ENCODE data around the gene TPST2.

TPST2 gene

GRCh38 chr22:26489447-26490036, 100.4 kb downstream of the TPST2 start:
- DNase-seq (ENCODE audit: low spot score) = peak; percentile 44

GRCh38 chr22:26487996-26488395, 101.9 kb downstream of the TPST2 start:
- DNase-seq (ENCODE audit: low spot score) = no peak

DNA sequence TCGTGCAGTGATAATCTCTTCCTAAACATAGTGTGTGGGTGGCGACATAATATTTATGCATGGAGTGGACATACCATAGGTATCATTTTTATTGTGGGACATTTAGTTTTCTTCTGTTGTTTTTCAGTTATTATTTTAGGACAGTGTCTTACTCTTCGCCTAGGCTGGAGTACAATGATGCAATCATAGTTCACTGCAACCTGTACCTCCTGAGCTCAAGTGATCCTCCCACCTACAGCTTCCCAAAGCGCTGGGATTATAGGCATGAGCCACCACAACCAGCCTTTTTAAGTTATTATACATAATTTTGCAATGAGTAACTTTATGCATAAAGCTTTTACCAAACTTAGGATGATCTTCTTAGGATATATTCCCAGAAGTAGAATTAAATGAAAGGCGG, 103.5 kb downstream of the TPST2 start:
- DNase-seq (ENCODE audit: low spot score) = no peak

DNA sequence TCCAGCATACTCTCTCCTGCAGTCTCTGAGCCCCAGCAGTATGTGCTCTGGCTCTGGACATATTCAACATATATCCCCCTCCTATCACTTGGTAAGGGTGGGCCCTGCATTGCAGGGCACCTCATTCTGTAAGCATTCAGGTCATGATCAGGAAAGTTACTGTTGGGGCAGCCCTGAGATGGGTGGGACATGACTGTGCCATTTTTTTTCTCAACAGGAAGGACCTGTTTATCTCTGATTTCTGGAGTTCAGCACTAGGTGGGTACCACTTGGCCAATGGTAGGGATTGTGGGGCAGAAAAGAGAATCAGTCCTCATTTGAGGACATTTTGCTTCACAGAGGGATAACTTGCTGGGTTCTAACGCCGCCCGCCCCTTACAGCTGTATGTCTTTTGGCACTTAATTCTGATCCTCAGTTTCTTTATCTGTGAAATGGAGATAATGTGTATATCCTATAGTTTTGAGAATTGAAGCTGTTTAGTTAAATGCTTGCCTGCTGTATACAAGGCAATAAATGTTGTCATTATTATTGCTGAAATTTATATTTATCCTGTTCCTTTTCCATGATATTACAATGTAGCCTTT, 104.0 kb downstream of the TPST2 start:
- DNase-seq (ENCODE audit: low spot score) = no peak

DNA sequence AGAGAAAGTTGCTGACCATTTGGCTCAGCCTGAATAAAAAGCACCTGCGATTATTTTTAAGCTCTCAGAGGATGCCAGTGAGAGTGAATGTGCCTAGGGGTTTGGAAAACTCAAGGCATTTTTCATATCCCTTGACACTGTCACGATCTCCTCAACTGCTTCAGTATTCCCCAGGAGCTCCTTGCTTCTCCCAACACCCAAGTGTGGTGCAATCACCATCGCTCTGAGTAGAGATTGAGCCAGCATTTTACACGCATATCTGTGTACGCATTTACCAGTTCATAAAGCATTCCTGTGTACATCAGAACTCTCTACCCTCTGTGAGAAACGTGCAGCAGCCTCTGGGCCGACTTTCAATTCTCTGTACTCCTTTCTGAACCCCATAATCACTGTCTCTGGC, 104.9 kb downstream of the TPST2 start:
- no peak for DNase-seq (ENCODE audit: low spot score)

GRCh38 chr22:26484360-26484706, 105.6 kb downstream of the TPST2 start:
- DNase-seq (ENCODE audit: low spot score) = no peak

GRCh38 chr22:26483439-26484359, 106.2 kb downstream of the TPST2 start, which contains the start of the genes HPS4 and SRRD:
TSS of gene HPS4 (minus strand) at chr22:26483783. CDS start at chr22:26481762, 2,021 bp downstream.
TSS of gene SRRD (plus strand) at chr22:26483877. CDS start at chr22:26483891, 14 bp downstream.
- DNase-seq (ENCODE audit: low spot score) = peak; percentile 91

DNA sequence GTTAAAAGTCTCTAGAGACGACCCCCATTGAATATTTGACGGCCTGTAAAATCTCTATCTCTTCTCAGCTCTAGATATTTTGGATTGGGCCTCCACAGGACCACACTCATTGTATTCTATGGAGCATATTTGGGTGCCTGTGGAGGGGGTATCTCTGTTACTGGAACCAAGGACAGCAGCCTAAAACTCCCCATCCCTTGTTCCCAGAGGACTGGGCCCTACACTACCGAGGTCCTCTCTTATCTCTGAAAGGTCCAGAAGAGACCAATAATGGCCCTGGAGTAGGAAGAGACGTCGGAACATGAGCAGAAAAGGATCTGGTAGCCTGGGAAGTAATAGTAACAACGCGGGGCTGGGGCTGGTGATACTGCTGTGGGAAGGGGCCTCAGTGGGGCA, 106.9 kb downstream of the TPST2 start:
- no peak for DNase-seq (ENCODE audit: low spot score)

DNA sequence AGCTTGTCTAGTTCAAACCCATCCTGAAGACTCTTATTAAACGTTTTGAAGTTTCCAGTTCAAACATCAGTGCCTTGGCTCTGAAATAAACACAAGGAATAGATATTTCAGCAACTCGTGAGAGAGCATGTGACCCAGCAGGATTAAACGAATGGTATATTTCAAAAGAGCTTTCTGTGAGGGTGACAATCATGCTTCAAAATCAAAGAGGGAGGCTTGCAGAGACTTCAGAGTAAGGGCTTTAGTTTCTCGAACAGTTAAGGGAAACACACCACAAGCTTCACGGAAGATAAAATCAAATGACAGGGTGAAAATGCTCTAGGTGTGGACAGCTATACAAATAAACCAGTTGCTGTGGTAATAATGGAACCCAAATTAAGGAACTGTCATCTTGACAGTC, 107.8 kb downstream of the TPST2 start:
- DNase-seq (ENCODE audit: low spot score) = no peak

DNA sequence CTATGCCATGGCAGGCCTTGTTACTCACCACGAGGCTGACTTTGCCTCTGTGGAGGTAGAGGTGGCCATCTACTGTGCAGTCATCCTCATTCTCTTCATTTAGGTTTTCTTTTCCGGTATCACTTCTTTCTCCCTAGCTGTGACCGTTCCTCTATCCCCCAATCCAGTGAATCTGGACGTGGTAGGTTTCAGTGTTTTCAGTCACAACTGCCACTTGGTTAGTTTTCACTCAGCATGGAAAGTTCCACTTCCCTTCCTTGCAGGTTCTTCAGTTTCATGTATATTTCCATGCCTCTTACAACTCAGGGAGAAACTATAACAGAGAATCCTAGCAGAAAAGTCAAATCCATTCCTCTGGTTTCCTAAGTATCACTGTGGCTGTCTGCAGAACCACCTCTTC, 108.2 kb downstream of the TPST2 start:
- DNase-seq (ENCODE audit: low spot score) = no peak

DNA sequence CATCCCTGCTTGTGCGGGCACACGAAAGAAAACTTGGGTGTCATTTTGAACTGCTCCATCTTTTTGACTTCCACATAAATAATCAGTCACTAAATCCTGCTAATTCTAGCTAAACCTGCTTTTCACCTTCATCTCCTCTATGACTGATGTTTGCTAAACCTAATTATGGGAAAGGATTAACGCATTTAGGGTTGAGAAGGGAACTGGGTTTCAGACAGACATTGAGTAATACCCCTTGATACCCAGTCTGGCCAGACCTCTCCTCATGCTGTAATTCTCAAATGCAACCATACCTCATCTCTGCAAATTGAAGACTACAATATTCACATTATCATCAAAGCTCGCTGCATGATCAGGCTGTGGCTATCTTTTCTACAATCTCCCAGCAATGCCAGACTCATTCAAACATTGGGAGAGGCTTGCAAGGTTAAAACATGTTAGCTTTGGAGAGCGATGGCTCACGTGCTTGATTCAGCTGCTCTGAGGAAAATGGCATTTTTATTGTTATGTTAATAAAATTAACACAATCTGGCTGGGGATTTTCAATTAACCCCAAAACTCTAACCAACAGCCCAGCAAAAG, 108.7 kb downstream of the TPST2 start:
- DNase-seq (ENCODE audit: low spot score) = no peak

- DNase-seq (ENCODE audit: low spot score) = no peak
Observed at GRCh38 chr22:26480611-26480932, 109.4 kb downstream of the TPST2 start.

- peak; percentile 30 for DNase-seq (ENCODE audit: low spot score)
Observed at GRCh38 chr22:26479792-26480610, 109.9 kb downstream of the TPST2 start.

DNA sequence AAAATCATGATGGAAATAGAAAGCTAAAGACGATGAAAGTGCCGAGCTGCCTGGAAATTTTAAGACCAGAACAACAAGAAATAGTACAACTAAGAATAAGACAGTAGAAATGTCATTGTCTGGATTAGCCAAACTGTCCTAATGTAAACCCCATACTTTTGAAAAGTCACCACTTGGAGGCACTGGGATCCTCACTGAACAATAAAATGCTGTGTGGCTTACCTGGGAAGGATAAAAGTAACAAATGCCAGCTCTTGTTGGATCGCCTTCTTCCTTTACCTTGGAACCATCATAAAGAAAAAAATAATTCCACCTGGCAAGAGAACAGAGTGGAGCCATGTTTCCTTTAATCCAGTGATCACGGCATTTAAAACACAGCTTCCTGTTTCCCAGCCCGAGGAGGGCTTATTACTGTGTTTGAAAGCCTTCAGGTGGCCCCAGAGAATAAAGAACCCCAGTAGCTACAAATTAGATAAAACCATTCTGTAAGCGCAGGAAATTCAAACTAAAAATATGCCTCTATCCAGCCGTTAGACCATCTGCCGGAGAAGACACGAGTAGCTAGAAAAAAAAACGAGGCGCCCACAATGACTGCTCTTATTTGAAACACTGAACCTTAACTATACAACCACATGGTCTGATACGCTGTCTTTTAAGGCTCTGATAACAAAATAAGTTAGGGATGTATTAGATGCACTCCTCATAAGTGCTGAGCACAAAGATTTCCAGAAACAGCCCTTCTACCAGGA, 110.7 kb downstream of the TPST2 start:
- no peak for DNase-seq (ENCODE audit: low spot score)

GRCh38 chr22:26477341-26477731, 112.6 kb downstream of the TPST2 start:
- no peak for DNase-seq (ENCODE audit: low spot score)

GRCh38 chr22:26476705-26477340, 113.1 kb downstream of the TPST2 start:
- DNase-seq (ENCODE audit: low spot score) = peak; percentile 65

DNA sequence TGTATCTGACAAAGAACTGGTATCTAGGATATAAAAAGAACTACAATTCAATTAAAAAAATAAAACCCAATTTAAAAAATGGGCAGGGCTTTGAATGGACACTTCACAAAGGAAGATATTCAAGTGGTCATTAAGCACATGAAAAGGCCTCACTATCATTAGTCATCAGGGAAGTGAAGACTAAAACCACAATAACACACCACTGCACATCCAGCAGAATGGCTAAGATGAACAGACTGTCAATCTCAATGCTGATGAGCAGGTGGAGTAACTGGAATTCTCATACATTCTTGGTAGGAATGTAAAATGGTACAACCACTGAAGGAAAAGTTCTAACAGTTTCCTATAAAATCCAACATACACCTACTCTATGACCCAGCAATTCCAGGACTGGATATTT, 115.2 kb downstream of the TPST2 start:
- peak; percentile 90 for DNase-seq (ENCODE audit: low spot score)
